COLO829 (cell line): ENCODE results near the gene SLC35D2.
A peak's percentile ranks its signal among the peaks of the same experiment; 100 is the strongest.
"Not testable (repeated sequence)": the region's sequence is repeated elsewhere in the genome, so short reads cannot be mapped to it uniquely, and the experiment has no call there.

Experiments
- DNase-seq: peaks from one replicate; pipeline ENCODE4 v3.0.0; 2012; ENCODE audit warnings: low spot score

Gene SLC35D2

DNA sequence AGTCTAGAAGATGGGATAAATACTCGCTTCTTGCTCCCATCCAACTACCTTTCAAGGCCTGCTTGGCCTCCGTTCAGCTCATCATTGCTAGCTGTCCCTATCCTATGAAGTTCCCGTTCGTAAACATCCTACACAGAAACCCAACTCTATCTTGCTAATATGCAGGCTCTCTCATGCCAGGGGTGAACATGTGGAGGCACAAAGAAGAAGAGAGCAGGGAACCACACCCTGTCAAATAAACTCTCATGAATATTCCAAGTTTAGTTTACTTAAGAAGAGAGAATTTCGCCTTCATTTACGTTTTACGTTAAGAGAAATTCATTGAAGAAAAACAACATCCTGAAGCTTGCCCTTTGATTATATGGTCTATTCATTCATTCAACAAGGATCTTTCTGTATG, 73.7 kb downstream of the SLC35D2 start:
- no peak for DNase-seq

DNA sequence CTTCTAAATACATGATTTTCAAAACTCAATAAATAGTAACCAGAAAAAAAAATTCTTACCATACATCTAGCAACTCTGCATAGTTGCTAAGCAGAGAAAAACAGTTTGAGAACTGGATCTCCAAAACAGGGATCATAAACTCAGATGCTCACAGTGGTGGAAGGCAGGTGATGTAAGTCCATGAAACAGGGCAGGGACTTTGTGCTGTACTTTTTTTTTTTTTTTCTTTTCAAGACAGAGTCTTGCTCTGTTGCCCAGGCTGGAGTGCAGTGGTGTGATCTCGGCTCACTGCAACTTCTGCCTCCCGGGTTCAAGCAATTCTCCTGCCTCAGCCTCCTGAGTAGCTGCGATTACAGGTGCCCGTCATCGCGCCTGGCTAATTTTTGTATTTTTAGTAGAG, 76.6 kb downstream of the SLC35D2 start:
- DNase-seq, result not testable (repeated sequence)

DNA sequence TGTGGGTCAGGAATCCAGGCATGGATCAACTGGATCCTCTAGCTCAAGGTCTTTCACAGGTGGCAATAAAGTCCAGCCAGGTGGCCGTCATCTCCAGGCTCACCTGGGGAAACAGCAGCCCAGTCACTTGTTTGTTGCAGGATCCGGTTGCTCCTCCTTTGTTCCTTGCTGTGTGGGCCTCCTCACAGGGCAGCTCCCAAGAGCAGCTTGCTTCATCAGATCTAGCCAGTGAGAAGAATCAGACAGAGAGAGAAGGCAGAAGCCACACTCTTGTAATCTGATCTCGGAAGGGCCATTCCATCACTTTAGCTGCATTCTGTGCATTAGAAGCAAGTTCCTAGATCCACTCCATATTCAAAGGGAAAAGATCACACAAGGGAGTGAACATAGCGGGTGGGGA, 78.3 kb downstream of the SLC35D2 start:
- DNase-seq, result no peak

DNA sequence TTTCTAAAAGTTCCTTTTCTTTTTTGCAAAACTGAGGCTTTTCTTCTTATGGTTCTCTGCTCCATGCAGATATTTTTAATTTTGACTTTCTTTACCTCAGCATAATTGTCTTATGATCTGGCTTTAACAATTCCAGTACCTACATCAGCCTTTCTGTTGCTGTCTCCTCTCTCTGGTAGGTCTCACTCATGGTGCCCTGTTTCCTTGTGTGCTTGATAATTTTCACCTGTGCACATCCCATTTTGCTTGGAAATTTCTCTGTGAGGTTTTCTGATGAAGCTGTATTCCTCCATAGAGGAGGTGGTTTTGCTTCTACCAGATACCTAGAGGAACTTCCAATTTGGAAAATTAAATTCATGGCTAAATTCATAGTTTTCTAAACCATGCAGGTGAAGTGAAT, 79.3 kb downstream of the SLC35D2 start:
- DNase-seq, result no peak

DNA sequence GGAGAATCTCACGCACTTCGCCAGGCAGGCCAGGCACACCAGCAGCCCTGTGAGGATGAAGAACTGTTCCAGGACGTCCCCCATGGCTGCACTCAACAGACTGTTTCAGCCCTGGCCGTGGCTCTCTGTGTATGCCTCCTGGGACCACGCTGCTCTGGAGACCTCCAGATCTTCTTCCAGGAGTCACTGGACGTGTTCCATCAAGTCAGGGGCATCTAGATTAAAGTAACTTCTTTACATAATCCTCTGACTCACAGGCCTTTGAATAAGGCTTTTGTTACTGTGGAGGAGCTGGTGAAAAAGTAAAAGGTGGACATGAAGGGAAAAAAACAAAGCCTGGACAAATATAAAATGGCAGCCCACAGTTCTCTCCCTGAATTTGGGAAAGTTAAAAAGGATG, 81.5 kb downstream of the SLC35D2 start, which contains the start of gene HSD17B3:
Gene HSD17B3 (minus strand): TSS at position 156 of the 400 bp plus-strand sequence. CDS start 72 bp downstream, at position 84.
- peak; percentile 79 for DNase-seq

DNA sequence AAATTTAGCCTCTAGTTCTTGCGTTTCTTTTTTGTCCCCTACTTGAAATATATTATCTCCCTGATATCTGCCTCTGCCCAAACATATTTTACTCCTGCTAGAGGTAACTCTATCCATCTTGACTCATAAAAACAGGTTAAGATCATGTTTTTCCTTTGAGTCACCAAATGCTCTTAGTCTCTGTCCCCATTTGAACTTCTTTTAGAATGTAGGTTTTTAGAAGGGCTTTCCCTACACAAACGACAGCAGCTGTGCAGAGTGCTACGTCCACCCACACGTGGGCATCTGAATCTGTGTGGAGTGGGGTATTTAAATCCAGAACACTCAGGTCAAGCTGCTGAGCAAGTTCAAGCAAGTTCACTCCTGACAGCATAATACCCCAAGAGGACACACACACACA, 83.7 kb downstream of the SLC35D2 start:
- DNase-seq, result no peak

DNA sequence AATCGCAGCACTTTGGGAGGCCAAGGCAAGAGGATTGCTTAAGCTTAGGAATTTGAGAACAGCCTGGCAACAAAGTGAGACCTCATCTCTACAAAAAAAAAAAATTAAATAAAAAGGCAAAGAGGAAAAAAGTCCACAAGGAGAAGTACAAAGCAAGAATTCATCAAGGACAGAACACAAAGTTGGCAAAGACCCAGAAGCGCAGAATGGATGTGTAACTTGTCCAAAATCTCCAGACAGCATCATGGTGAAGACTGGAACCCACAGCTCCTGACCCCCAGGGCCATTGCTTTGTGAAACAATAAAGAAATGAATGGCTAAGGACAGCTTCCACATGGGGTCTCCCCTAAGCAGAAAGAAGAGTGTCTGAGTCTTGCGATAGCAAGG, 89.4 kb downstream of the SLC35D2 start:
- DNase-seq, result no peak

DNA sequence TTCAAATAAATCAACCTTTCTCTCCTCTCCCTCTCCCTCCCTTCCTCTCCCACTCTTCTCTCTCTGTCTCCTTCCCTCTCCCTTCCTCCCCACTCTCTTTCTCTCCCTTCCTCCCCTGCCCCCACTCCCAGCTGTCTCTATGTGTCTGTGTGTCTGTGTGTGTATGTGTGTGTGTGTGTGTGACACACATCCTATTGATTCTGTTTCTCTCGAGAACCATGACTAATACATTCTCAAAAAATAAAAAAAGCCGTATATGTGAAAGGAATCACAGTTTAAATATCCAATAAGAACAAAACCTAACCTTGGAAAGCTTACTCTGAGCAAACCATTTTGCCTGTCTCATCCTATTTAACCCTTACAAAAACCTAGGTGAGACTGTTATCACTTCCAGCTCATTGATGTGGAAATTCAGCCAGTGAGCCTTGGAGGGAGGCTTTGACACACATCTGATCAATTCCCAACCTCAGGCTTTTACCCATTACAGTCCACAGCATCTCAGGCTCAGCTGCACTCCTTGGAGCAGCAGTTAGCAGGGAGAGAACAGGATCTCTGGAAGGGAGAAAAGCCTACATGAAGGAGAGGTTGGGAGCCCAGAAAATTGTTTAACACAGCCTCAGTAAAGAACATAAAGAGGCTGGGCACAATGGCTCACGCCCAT, 89.9 kb downstream of the SLC35D2 start:
- DNase-seq, result peak; percentile 28

DNA sequence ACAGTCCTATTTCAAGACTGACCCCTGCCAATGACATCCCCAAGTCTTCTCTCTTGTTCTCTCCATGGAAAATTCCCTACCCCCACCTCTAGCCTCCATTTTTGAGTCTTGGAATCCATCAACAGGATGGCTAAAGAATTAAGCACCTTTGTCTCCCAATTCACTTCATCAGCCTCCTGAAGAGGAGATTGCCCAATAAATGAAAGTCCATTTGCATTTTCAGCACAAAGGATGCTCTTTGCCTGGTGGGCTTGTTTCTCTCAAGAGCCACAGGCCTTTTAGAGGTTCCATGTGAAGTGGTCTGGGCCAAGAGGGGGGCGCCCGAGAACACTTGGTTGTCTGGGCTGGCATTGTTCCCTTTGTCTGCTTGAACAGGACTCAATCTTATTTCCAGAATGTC, 94.1 kb downstream of the SLC35D2 start:
- DNase-seq, result no peak

DNA sequence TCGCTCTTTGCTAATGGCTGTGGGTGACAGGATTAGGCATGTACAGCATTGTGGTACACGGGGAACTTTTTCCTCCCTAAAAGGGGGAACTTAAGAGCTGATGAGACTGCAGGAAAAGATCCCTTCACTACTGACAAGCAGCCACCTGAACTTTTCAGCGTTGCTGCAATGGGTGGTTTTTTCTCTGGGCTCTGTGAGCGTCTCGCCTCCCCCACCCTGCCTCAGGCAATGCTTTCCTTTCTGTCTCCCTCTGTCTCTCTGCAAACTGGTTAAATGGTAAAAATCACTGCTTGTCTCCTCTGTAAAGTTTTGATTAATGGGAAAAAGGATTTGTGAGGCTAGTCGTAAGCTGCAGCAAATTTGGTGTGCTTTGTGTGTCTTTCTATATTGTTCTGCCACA, 101.9 kb downstream of the SLC35D2 start:
- DNase-seq, result no peak

DNA sequence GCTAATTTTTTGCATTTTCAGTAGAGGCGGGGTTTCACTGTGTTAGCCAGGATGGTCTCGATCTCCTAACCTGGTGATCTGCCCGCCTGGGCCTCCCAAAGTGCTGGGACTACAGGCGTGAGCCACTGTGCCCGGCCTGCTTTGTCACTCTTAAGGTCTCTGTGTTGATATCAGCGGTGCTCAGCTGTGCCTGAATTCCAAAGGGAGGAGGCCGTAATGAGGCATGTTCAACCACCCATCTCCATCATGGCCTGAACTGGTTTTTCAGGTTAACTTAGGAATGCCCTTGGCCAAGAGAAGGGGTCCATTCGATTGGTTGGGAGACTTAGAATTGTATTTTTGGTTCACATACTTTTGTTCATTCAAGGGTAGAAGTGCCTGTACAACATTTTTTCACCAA, 103.6 kb downstream of the SLC35D2 start:
- no peak for DNase-seq

DNA sequence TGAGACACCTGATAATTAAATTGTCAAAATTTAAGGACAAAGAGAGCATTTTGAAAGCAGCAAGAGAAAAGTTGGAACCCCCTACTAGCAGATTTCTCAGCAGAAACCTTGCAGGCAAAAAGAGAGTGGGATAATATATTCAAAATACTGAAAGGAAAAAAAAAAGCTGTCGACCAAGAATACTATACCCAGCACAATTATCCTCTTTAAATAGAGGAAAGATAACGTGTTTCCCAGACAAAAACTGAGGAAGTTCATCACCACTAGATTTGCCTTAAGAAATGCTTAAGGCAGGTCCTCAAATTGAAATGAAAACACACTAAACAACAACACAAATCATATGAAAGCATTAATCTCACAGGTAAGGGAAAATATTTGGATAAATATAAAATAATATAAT, 108.6 kb downstream of the SLC35D2 start:
- DNase-seq, result no peak
